IPS-18c (cell line): Measurements from ENCODE around the gene KLHL12.

Experiments
- H3K4me3 ChIP-seq: 2 replicates; pipeline ENCODE4 v1.7.0; 2013; ENCODE audit warnings: low read depth, mild to moderate bottlenecking, low read length, moderate library complexity; ENCODE audit not compliant: insufficient read depth
- H3K9me3 ChIP-seq: one replicate; pipeline ENCODE4 v1.6.1; 2013; ENCODE audit warnings: mild to moderate bottlenecking, low read length, moderate library complexity; ENCODE audit not compliant: control insufficient read depth, insufficient read depth

The KLHL12 gene

DNA sequence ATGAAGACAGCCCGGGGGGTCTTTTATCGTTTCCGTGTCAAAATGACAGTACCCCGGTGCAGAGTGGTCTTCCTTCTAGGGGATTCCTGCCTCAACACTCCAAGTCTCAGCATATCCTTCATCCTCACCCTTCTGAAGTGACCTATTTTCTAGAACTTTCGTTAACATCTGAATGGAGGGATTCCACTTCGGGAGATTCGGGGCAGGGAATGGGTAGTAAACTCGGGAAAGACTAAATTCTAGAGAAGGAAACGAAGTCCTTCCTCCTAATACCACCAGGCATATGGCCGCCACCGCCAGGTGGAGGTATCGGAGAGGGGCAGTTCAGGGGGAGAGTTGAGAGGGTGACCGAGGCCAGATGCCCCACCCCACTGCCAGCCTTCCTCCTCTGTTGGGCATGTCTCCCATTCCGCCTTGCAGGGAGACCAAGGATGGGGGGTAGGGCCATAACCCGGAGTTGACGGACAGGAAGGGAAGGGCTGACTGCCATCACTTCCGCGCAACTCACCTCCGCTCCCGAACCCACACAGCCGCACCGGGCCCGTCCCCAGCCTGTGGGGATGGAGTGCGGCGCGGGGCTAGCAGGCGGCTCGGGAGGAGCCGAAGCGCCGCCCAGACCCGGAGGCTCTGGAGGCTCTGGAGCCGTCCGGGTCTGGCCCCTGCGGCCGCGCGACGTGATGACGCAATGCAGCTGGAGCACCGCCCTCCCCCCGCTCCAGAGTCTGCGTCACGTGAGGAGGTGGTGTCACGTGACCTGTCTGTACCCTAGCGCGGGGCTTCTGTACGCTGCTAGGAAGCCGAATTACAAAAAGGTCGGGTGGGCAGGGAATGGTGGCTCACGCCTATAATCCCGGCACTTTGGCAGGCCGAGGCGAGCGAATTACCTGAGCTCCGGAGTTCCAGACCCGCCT lies at the start of gene KLHL12:
Gene KLHL12, minus strand, starts transcription at position 654 of the 911 bp plus-strand sequence. CDS start 2,072 bp downstream, outside the sequence.
- Histone ChIP-seq H3K9me3 (no peaks in the 10 kb centered on the region), H3K4me3 (peak within 1 kb of the TSS; percentile 91)

DNA sequence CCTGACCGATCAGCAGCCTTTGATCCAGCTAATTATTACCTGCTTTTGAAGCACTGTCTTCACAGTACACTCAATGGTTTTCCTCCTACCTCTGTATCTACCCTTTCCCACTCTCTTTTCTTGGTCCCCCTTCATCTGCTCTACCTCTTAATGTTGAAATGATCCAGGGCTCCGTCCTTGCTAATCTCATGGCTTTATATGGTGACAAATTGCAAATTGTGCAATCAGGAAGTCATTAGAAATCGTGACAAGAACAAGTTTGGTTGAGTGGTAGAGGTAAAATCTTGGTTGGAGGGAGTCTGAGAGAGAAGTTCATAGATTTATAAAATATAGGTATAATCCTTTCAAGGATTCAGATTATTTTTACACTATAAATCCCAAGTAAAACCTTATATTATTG lies 49.6 kb upstream of the KLHL12 start:
- Histone ChIP-seq H3K9me3 (no peaks in the 10 kb centered on the region), H3K4me3 (no peak overlapping the region)

DNA sequence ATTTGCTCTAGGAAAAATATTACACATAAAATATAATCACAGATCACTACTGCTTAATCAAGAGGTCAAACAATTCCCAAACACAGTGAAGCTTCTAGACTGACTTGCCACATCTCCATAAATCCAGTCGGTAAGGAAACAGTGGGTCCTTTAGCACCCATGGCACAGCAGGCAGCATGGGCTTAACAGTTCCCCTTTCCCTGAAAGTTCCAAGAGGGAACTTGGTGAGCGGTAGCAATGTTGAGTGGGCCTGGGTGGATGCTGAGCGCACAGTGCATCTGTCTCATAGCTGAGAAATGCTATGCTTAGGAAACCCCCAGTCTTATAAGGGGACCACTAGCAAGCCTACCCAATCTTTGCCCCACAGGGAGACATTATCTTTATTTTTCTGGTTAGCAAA lies 47.8 kb upstream of the KLHL12 start:
- H3K9me3 ChIP-seq, result no peaks in the 10 kb centered on the region
- H3K4me3 ChIP-seq, result no peak overlapping the region

DNA sequence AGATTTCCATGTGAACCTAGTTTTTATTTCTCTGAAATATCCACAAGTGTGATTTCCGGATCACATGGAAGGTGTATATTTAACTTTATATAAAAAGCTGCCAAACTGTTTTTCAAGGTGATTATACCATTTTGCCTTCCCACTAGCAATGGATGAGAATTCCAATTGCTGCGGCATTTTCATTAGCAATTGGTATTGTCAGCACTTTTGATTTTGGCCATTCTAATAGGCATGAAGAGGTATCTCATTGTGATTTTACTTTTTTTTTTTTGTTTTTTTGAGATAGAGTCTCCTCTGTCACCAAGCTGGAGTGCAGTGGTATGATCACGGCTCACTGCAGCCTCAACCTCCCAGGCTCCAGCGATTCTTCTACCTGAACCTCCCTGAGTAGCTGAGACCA lies 45.0 kb upstream of the KLHL12 start:
- Histone ChIP-seq H3K4me3 (no peak overlapping the region), H3K9me3 (no peaks in the 10 kb centered on the region)

DNA sequence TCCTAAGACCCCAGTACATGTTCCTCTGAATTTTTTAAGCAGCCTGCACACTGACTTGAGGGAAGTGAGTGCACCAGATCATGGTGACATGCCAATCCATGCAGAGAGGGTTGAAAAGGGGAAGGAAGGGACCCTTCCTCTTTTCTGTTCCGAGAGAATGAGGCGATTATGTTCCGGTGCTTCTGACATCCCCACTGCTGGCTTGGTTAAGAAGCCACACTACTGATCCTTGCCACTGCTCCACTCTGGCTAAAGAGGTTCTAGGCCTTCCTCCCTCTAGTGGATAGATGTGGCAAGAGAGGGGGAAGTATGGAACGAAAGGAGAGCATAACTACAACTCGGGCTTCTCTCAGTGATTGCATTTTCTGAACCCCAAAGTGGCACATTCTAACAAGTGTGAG lies 41.9 kb upstream of the KLHL12 start:
- H3K4me3 ChIP-seq, result no peak overlapping the region
- H3K9me3 ChIP-seq, result no peaks in the 10 kb centered on the region

DNA sequence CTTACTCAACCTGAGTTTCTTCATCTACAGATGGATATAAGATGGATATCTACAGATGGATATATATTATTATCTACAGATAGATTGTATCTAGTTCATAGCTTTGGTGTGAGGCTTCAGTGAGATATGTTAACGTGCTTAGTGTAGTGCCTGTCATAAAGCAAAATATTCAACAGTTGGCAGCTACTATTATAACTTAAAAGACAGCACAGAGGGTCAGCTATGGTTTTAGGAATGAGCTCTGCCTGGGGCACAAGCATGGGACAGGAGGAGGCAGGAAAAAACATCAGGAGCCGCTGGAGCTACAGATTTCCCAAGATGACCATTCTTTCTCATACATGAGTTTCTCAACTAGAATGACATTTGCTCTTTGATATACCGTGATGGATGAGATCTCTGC lies 41.3 kb upstream of the KLHL12 start:
- no peak overlapping the region for H3K4me3 ChIP-seq
- no peaks in the 10 kb centered on the region for H3K9me3 ChIP-seq

DNA sequence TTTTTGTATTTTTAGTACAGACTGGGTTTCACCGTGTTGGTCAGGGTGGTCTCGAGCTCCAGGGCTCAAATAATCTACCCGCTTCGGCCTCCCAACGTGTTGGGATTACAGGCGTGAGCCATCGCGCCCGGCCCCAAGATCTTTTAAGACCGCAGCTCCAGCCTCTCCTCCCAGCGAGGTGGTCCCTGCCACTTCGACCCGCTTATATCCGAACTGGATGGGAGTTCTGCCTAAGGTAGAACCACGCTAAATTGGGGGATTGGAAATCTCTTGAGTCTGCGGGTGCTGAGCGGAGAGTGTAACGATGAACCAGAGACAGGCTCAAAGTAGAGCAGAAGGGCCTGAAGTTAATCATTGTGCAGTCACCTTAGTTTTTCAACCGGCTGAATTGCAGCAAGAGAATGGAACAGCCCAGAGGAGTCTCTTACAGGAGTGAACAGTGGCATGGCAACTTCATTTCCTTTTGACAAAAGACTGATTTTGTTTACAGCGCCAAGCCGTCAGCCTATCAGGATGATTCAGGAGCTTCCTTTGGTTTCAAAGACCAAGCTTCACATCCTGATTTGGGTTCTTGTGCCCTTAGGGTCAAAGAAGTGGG lies 40.7 kb upstream of the KLHL12 start:
- H3K4me3 ChIP-seq, result peak overlapping the region; percentile 51
- H3K9me3 ChIP-seq, result no peaks in the 10 kb centered on the region

DNA sequence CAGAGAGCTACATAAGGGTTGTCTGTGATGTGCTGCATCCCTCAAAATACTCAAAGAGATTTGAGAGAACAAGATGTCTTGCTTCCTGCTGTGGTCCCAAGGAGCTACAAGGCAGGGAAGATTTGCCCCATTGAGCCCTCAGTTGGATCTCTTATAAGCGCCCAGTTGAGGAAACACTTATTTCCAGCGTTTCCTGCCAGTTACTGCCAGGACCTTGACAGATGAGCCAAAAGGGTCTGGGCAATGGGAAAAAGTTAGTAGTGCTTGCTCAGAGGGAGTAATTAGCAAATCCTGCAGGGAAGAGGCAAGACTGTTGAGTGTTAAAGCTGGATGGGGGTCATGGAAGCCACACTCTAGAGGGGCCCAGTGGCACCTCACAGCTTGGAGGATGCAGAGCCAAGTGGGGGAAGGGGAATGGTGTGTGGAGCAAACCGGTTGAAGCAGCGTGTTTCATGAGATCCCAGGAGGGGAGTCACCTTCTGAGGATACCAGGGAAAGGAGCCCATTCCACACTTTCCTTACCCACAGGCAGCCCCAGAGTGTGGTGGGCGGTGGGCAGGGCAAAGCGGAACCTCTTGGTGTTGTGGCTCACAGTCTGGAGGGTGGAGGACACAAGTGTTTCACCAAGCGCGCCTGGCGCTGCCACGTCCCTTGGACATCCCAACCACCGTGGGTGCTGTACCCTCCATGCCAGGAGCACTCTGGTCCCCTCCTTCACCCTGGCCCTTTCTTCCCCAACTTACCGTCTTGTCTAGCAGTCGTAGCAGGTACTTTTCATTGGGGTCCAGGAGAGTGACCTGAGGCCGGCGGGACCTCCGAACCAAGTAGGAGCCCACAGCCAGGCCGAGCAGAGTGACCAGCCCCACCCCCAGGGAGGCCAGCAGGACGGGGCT lies 39.2 kb upstream of the KLHL12 start:
- no peaks in the 10 kb centered on the region for H3K9me3 ChIP-seq

DNA sequence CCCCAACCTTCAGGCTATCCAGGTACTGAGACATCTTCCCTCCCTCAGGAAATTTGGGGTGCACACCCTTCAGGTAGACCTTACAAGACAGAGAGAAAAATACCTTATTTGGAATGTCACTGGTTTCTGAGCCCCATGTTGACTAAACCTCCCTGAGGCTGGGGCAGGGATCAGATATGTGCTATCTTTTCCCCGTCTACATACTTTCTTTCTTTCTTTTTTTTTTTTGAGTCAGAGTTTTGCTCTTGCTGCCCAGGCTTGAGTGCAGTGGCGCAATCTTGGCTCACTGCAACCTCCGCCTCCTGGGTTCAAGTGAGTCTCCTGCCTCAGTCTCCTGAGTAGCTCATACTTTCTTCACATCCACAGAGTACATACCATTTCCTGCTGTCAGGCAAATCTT lies 38.4 kb upstream of the KLHL12 start:
- Histone ChIP-seq H3K9me3 (no peaks in the 10 kb centered on the region), H3K4me3 (no peak overlapping the region)

More for the DNA sequence above, 39.2 kb upstream of the KLHL12 start:
- peak overlapping the region; percentile 95 for H3K4me3 ChIP-seq

DNA sequence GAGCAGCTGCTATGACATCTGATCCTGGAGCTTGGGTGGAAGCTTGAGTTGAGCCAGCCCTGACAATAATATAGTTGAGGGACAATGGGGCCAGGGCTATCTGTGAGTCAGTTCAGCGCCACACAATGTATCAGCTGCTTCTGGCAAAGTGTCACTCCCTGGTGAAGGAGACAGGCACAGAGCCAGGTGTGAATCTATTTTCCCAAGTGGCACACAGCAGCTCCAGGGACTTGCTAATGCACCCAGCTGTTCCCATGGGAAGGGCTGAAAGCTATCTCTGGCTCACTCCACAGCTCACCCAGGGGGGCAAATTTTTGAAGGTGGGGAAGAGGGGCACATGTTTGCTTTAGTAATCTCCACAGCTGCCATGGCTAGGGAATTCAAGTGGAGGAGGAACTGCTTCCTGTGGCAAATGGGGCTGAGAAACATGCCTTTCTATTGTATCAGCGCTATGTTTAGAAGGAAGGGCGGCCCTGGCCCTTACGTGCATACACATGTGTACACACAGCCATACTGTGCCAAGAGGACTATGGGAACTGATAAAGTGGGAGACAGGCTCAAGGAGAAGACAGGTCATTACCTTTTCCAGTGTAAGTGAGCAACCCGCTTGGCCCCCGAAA lies 37.9 kb upstream of the KLHL12 start:
- Histone ChIP-seq H3K4me3 (no peak overlapping the region), H3K9me3 (no peaks in the 10 kb centered on the region)

DNA sequence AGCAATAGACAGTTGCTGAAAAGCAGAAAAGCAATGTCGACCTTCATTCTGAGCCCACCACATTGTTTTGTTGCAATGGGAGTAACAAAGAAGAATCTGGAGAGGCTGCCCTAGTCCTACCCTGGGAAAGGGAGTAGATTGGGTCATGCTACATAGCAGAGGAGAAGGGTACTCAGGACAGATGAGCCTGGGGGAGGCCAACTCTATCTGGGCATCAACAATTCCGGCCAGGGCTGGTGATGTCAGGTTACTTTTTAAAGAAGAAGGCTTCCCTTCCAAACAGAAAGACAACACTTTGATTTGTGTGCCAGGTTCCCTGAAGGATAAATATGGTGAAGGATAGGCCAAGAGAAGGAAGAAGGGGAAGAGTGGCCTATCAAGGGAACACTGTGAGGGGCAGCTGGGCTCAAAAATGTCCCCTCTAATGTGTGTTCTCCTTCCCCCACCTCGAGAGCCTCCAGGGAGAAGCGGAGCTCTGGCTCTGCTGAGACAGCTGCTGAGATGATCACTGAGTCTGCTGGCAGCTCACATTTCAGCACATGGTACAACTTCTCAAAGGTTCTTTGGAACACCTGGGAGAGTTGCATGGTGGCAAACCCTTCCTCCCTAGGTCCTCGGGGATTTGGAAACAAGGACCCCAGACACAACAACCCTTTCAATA lies 34.3 kb upstream of the KLHL12 start:
- no peaks in the 10 kb centered on the region for H3K9me3 ChIP-seq
- H3K4me3 ChIP-seq, result no peak overlapping the region

DNA sequence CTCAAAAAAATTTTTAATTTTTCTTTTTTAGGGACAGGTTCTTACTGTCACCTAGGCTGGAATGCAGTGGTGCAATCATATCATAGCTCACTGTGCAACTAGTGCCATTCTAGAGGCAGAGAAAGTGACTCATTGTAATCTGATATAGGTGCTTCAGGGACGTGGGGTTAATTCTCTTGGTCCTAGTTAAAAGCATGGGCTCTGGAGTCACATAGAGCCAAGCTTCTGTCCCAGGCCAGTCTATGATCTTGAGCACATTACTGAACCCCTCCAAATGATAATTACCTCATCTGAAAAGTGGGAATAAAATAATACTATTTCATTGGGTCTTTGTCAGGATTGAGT lies 32.2 kb upstream of the KLHL12 start:
- H3K9me3 ChIP-seq, result no peaks in the 10 kb centered on the region
- H3K4me3 ChIP-seq, result no peak overlapping the region

DNA sequence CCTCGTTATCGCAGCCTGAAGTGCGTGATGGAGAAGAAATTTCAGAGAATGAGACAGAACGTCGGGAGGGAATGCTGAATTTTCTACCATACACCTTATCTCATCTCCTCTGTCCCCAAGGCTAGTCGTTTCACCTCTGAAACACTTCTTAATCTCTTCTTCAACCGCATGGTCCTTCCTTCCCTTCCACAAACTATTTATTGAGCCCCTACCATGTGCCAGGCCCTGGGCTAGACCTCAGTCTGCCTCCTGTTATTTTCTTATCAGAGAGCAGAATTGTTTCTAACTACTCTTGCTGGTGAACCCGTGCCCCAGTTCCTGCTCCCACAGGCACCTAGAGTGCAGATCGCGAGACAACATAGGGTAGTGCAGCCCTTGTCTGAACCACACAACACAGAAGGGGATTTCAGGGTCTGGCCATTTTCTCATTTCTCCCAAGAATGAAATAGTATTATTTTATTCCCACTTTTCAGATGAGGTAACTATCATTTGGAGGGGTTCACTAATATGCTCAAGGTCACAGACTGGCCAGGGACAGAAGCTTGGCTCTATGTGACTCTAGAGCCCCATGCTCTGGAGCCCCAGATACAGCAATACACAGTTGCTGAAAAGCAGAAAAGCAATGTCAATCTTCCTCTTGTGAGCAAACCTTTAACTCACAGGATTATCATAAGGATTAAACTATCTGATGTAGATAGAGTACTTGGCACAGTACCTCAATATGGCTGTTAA lies 31.7 kb upstream of the KLHL12 start:
- peak overlapping the region; percentile 99 for H3K4me3 ChIP-seq

DNA sequence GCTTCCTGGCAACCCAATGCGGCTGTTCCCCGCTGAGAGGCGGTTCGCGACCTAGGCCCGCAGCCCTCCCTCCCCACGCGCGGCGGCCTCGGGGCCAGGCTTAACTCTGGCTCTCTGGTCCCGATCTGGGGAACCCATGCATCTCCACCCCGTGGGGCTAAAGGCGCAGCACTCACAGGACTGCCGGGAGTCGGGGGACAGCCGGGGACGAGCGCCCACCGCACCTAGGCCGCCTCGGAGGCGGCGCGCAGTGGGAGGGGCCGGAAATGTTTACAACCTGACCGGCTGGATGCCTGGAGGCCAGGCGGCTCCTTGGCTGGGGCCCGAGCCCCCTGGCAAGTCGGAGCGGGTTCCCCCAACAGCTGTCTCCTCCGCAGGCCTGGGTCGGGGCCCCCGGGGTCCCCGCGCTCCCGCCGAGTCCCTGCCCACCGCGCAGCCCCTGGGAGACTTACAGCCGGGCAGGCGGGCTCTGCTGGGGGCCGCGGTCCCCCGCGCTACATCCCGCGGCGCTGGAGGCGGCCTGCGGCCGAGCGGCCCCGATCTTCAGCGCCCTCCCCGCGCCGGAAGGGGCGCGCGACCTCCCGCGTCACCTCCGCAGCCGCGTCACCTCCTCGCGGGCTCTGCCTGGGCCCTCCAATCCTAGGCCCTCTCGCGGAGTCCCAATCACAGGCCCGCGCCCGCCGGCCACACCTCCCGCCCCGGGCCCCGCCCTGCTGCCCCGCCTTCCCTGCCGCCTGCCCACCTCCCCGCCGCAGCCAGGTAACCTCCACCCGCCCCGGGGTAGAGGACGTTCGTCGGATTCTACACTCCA lies 30.9 kb upstream of the KLHL12 start, which contains the start of gene ADIPOR1:
Gene ADIPOR1, minus strand, starts transcription at position 580 of the 811 bp plus-strand sequence. CDS start 7,242 bp downstream, outside the sequence.
- H3K4me3 ChIP-seq, result peak within 1 kb of the TSS; percentile 99
- no peaks in the 10 kb centered on the region for H3K9me3 ChIP-seq

More for the DNA sequence above, 31.7 kb upstream of the KLHL12 start:
- H3K9me3 ChIP-seq, result no peaks in the 10 kb centered on the region

DNA sequence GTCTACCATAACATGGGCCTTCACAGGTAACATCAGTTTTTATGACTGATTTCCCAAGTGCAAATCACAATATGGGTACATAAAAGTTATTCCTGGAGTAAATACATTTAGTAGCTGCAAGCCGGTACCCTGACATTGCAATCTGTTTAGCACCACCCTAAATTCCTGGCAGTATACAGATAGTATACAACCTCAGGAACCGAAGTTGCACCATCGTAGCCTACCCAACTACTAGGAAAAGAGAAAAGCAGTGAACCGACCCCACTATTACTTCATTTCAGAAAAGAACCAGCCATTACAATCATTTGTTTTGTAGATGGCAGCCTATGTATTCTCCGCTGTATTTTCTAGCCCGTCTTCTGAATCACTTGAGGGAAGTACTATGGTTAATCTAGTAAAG lies 29.9 kb upstream of the KLHL12 start:
- Histone ChIP-seq H3K4me3 (peak overlapping the region; percentile 99), H3K9me3 (no peaks in the 10 kb centered on the region)
